Spleen (tissue), 7 donors: ENCODE measurements around the gene OSM.

Experiments
- CTCF ChIP-seq, 11 experiments: fragments of 200-600 bp in 7 of 11; fragments of 450-650 bp in 4 of 11; sonication (generic) in 4 of 11; IDR thresholded peaks in 8 of 11; conservative IDR thresholded peaks in 3 of 11; 1 replicate in 7 of 11; 2 replicates in 4 of 11; pipeline versions ENCODE4 v1.4.0 to v1.8.0; 2016 to 2021; ENCODE audit warnings: antibody characterized with exemption in 11 of 11, inconsistent platforms in 4 of 11, mild to moderate bottlenecking in 1 of 11
- POLR2A ChIP-seq, 3 donors: fragments of 450-650 bp; IDR thresholded peaks; one replicate each; pipeline ENCODE4 v1.5.1; 2017; ENCODE audit warnings: antibody characterized with exemption in 3 of 3, mild to moderate bottlenecking in 1 of 3
- POLR2AphosphoS5 ChIP-seq, 3 donors: sonication (generic); formaldehyde crosslinking; IDR thresholded peaks; one replicate each; pipeline ENCODE4 v1.5.1; 2017; ENCODE audit warnings: antibody characterized with exemption in 3 of 3
- donor health status: DM: no; HTN: no; CAD: no; lungs with moderate emphysema.
- donor health status: DM: no; HTN: no; CAD: no.
- donor health status: DM: no; HTN: no; CAD: no.

- no peak for TF ChIP-seq CTCF (IDR thresholded peaks at IDR 0.05 in 8 of 11, conservative IDR thresholded peaks at IDR 0.05 in 3 of 11)
- no peak for TF ChIP-seq POLR2AphosphoS5 (IDR thresholded peaks at IDR 0.05)
- no peak for TF ChIP-seq POLR2A (IDR thresholded peaks at IDR 0.05)
Observed at GRCh38 chr22:30216710-30217109, 49.9 kb downstream of the OSM start.
